SIG-M5 treated with dmso at 0.1 percent for 504 hours (cell line): ENCODE results near the gene TRIM52.

Experiments used
- DNase-seq: peaks from one replicate; lab custom pipeline; 2025; ENCODE audit not compliant: unreplicated experiment; lab: John Stamatoyannopoulos, UW

TRIM52 gene

DNA sequence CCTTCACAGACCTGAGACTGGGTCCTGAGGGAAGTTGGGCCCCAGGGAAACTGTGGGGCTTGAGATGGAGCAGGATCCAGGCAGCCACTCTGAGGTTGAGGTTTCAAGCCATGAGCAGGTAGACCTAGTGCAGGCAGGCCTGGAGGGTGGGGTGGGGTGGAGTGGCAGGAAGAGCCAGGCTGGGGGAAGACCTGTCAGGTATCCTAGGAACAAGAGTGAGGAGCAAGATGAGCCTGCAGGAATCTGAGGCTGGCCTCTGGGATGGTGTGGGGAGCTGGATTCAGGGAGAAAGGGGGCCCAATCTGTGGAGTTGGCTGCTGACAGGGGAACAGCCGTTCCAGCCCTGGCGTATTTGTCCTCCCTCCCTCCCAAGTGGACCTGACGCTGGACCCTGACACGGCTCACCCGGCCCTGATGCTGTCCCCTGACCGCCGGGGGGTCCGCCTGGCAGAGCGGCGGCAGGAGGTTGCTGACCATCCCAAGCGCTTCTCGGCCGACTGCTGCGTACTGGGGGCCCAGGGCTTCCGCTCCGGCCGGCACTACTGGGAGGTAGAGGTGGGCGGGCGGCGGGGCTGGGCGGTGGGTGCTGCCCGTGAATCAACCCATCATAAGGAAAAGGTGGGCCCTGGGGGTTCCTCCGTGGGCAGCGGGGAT is 27.0 kb downstream of the TRIM52 start:
- no peak for DNase-seq

- no peak for DNase-seq
Observed at GRCh38 chr5:181233088-181233800, 27.7 kb downstream of the TRIM52 start.

- DNase-seq, result no peak
Observed at GRCh38 chr5:181232593-181232992, 28.4 kb downstream of the TRIM52 start.

DNA sequence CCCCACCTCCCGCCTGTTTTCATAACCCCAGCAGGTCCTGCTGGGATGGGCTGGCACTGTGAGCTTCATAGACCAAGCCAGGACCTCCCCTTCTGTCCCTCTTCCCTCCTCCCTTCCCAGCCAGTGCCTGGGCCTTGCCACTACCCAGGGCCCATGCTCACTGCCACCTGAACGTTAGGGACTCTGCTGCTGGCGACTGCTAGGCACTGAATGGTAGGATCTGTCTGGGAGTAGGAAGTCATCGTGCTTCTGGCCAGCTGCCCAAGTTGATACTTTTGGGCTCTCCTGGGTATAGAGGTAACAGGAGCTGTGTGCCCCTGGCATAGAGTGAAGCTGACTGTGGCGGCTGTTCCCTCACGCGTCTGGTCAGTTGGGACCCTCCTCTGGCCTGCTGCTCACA is 29.5 kb downstream of the TRIM52 start:
- no peak for DNase-seq

DNA sequence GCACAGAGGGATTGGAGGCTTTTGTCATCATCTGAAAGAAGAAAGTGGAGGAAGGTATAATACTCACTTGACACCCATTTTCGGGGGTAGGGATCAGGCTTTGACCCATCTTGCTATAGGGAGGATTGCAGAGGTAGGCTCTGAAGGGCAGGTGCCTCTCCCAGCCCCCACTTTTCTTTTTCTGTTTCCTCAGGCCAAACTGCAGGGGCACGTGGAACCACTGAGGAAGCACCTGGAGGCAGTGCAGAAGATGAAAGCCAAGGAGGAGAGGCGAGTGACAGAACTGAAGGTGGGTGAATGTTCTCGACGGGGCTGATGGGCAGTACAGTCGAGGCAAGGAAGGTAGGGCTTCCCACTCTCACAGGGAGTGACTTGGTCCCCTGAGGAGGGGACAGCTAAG is 30.4 kb downstream of the TRIM52 start:
- DNase-seq, result no peak

DNA sequence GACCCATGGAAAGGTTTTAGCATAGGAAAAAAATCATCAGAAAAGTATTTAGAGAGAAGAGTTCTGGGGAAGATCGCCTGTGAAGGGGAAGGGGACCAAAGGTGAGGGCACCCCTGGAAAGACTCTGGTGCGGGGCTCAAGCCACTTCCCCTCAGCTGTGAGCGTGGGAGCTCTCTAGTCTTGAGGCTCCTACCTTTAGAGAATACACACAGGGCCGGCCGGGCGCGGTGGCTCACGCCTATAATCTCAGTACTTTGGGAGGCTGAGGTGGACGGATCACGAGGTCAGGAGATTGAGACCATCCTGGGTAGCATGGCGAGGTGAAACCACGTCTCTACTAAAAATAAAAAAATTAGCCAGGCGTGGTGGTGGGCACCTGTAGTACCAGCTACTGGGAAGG is 30.9 kb downstream of the TRIM52 start:
- no peak for DNase-seq

GRCh38 chr5:181224390-181225229 is 36.3 kb downstream of the TRIM52 start:
- DNase-seq, result no peak

DNA sequence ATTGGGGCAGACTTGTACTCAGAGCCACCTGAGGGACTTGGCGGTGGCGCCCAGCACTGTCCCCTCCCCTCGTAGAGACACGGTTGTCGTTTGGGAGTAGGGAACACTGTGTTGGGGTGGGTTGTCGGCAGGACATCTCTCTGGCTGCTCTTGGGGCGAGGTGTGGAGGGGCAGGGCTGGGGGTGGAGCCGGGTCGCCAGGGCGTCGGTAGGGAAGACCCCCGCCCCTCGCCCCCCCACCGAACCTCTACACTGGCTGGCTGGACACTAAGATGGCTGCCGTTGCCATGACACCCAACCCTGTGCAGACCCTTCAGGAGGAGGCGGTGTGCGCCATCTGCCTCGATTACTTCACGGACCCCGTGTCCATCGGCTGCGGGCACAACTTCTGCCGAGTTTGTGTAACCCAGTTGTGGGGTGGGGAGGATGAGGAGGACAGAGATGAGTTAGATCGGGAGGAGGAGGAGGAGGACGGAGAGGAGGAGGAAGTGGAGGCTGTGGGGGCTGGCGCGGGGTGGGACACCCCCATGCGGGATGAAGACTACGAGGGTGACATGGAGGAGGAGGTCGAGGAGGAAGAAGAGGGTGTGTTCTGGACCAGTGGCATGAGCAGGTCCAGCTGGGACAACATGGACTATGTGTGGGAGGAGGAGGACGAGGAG is 37.1 kb downstream of the TRIM52 start:
- no peak for DNase-seq

DNA sequence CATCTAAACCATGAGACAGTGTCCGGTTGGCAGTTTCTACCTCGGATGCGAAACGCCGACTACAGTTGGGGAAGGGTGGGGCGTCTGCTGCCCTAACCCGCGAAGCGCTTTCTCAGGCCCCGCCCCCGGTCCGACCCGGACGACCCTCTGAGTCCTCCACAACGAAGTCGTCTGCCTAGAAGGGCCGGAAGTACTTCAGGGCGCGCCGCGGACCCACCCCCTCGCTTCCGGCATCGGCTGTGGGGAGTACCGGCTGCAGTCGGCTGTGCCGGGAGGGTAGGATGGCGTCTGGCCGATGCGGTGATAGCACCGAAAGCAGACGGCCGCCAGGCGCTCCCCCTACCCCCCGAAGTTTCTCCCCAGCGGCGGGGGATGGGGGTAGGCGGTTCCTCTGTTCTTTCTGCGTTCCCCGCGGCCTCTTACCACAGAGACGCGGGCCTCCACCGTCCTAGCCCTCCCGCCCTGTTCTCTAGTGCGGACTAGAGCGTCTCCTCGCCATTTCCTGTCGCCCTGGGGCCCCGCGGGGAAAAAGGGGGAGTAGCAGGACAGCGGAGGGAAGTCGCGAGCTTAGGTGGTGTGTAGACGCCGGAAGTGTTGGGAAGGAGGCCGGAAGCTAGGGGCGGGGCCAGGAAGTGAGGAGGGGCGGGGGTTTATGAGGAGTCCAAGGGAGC is 37.8 kb downstream of the TRIM52 start, which contains the start of gene TRIM41:
TRIM41 (plus strand) TSS at position 224 of the 671 bp plus-strand sequence. CDS start 719 bp downstream, outside the sequence.
- DNase-seq, result no peak

- DNase-seq, result no peak
Observed at GRCh38 chr5:181222630-181223057, 38.3 kb downstream of the TRIM52 start.

DNA sequence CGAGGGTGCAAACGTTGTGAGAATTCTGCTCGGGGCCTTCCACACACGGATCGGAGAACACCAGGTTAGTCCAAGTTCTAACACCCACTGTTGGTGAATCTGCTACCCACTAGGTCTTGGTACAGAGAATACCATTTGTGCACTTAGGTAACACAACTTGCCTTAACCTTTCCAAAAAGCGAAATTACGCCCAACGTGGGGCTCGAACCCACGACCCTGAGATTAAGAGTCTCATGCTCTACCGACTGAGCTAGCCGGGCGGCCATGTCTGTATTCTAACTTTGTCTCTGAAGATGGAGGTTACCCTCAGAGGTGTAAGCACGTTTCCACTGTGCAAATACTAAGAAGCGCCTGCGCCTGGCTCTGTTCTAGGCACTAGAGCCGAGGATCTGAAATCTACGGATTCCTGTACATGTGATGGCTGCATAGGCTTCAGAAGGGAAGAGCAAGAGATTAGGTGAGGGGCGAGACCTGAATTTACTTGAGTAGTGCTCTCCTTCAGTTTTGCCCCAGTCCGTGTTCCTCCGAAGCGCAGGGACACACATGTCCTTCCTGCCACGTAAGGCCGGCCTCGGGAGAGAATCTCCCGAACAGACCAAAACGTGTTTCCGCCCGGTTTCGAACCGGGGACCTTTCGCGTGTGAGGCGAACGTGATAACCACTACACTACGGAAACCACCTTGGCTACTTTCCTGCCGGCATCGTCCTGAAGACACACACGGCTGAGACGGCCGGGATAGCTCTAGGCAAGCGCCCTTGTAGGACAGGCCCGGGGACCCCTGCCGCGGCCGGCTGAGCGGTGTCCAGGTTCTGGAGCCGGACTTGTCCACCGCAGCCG is 38.9 kb downstream of the TRIM52 start:
- no peak for DNase-seq

GRCh38 chr5:181221105-181221791 is 39.7 kb downstream of the TRIM52 start:
- no peak for DNase-seq

DNA sequence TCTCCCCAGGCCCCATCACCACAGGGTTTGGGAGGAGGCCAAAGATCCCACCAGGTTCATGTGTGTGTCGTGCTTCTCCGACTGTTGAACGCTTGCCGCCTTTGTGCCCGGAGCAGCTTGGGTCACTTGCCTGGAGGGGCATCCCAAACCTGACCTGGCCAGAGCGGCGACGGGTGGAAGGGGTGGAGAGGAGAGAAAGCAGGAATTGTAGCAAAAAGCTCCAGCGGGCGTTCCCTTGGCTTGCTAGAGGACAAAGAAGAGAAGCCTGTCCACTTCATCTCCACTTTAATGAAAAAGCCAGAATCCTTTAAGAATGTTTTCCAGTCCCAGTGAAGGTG is 40.8 kb downstream of the TRIM52 start:
- no peak for DNase-seq

DNA sequence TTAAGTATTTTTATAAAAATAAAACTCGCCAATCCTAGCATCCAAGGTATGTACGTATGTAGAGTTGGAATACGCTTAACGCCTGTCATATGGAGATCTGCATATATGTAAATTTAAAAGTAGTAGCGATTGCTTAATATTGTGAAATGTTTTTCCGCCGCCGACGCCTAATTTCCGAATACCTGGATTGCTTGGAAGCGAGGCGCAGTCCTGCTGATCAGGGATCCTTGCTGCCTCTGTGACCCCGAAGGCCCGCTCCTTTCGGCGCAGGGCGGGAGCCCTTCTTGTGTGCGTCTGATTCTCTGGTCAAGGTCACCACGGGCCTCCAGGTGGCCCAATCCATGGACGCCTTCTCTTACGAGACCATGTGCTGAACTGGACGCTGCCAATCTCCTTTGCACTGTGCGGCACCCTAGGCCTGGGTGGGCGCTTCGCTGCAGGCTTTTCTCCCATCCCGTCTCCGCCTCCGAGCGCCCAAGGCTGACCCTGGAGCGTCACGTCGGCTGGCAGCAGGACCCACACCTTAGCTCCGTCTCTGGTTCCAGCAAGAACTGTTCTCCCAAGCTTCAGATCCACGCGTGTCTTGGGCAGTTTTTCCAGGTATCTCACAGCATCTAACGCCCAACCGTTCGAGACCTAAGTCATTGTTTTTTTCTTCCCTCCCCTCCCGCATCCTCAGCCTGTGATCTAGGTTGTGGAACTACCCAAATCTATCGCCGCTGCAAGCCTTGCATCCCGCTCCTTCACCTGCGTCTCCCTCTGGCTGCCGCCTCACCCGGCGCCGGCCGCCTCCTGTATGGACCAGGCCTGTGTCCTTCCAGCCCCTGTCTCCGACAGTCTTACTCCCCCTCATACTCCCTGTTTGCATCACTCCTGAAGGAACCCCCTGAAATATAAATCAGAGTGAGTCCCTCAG is 41.4 kb downstream of the TRIM52 start:
- DNase-seq, result no peak

- no peak for DNase-seq
Observed at GRCh38 chr5:181218795-181219124, 42.2 kb downstream of the TRIM52 start.

GRCh38 chr5:181217803-181218062 is 43.2 kb downstream of the TRIM52 start:
- DNase-seq, result no peak

GRCh38 chr5:181217111-181217802 is 43.7 kb downstream of the TRIM52 start:
- no peak for DNase-seq
